Measurements from ENCODE around the gene NGLY1. TPM values are rescaled to one million over a fixed set of nuclear protein-coding genes. Genes with fewer than 3 reads are reported as not detected.

The NGLY1 gene
- total RNA-seq, 1 experiment from 2014 or later, result 29.4 TPM

DNA sequence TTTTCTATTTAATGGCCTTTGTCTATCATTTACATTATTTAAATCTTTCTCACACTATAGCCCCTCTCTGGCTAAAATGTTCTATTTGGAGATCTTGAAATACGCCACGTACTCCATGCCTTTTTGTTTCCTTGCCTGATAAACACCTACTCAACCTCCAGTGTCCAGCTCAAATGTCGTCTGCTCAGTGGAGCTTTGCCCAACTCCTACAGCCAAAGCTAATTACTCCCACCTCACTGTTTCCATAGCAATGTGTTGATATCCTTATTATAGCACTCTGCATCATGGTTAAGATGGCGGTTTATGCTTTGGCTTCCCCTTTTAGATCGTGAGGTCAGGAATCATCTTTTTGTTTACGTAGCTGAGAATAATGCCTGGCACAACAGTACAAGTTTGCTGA is 55.9 kb downstream of the NGLY1 start:
- Histone ChIP-seq H3K9me3 (ENCODE audit: control insufficient read depth in 1 of 2, insufficient read depth in 1 of 2, low read depth in 1 of 2, low read length in 2 of 2) (no peaks in the 10 kb centered on the region), H2AFZ (ENCODE audit: low read depth, low read length, poor library complexity, severe bottlenecking) (no peak overlapping the region), H3K27me3 (ENCODE audit: insufficient read depth, low read length) (no peaks in the 10 kb centered on the region), H3K4me2 (ENCODE audit: low read length) (no peak overlapping the region), H3K4me1 (ENCODE audit: control insufficient read depth in 1 of 2, insufficient read depth in 2 of 2, low read length in 2 of 2) (no peaks in the 10 kb centered on the region; a peak in 1 of 4 replicates), H4K20me1 (ENCODE audit: insufficient read depth) (0 out of 2 replicates have a peak, but pooled peaks cover 9% of the 10 kb centered on the region), H3K79me2 (ENCODE audit: insufficient read depth, low read length) (no peaks in the 10 kb centered on the region), H3K27ac (ENCODE audit: low read depth, low read length) (no peak overlapping the region), H3K4me3 (replicated peaks in 1 of 2; ENCODE audit: low read depth in 1 of 2, low read length in 2 of 2) (no peak overlapping the region), H3K9ac (ENCODE audit: low read length) (no peak overlapping the region), H3K9me2 (ENCODE audit: insufficient read depth) (no peaks in the 10 kb centered on the region), H3K36me3 (ENCODE audit: control insufficient read depth in 1 of 2, insufficient read depth in 2 of 2, low read length in 2 of 2) (peaks cover 3% of the 10 kb centered on the region in 2 experiments; a peak in 1 of 4 replicates)
- CTCF ChIA-PET, result no interaction called here
- no peak for DNase-seq (ENCODE audit: low read depth, low spot score)
- intact Hi-C loops (cut with micrococcal nuclease), result no loop called here
- POLR2A ChIA-PET, result no interaction called here
- no peak for ATAC-seq
- TF ChIP-seq ZFX (IDR thresholded peaks at IDR 0.05) (no peak), EGR1 (IDR thresholded peaks at IDR 0.05; ENCODE audit: low read depth) (no peak), TCF7L2 (IDR thresholded peaks at IDR 0.05; ENCODE audit: borderline replicate concordance, extremely low read depth, insufficient read depth, insufficient read length) (no peak)
- TF ChIP-seq, protein P1, sequence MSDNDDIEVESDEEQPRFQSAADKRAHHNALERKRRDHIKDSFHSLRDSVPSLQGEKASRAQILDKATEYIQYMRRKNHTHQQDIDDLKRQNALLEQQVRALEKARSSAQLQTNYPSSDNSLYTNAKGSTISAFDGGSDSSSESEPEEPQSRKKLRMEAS (IDR thresholded peaks at IDR 0.05), result no peak
- TF ChIP-seq, protein P2, sequence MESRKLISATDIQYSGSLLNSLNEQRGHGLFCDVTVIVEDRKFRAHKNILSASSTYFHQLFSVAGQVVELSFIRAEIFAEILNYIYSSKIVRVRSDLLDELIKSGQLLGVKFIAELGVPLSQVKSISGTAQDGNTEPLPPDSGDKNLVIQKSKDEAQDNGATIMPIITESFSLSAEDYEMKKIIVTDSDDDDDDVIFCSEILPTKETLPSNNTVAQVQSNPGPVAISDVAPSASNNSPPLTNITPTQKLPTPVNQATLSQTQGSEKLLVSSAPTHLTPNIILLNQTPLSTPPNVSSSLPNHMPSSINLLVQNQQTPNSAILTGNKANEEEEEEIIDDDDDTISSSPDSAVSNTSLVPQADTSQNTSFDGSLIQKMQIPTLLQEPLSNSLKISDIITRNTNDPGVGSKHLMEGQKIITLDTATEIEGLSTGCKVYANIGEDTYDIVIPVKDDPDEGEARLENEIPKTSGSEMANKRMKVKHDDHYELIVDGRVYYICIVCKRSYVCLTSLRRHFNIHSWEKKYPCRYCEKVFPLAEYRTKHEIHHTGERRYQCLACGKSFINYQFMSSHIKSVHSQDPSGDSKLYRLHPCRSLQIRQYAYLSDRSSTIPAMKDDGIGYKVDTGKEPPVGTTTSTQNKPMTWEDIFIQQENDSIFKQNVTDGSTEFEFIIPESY (IDR thresholded peaks at IDR 0.05; ENCODE audit: extremely low read depth, insufficient replicate concordance, low read length), result no peak
- RAD21 ChIA-PET (ENCODE audit: low non-redundant PET in 1 of 2, low total read pairs in 2 of 2, uncharacterized antibody in 2 of 2, unreplicated experiment in 2 of 2), result no interaction called here
- no TSS peak for BruUV-seq (replicated peaks)

DNA sequence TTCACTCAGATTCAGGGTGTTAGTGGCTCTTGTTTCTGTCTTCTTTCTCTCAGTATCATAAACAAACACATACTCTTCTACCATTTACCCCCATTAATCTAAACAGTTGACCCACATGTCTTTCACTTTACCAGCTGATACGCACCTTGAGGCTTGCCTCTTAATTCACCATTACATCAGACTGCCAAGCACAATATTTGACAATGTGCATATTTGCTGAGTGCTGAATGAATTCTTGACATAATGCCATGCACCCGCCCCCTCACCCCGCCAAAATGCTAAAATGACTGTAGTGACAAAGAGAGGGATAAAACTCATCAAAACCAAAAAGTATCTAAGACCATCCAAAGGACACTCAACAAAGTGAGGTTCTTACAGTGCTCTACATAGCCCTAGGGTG is 57.4 kb downstream of the NGLY1 start:
- H3K4me3 ChIP-seq (replicated peaks in 1 of 2; ENCODE audit: low read depth in 1 of 2, low read length in 2 of 2), result no peak overlapping the region
- POLR2A ChIA-PET, result no interaction called here
- RAD21 ChIA-PET (ENCODE audit: low non-redundant PET in 1 of 2, low total read pairs in 2 of 2, uncharacterized antibody in 2 of 2, unreplicated experiment in 2 of 2), result no interaction called here
- H2AFZ ChIP-seq (ENCODE audit: low read depth, low read length, poor library complexity, severe bottlenecking), result no peak overlapping the region
- ATAC-seq, result no peak
- H3K4me2 ChIP-seq (ENCODE audit: low read length), result no peak overlapping the region
- intact Hi-C loops (cut with micrococcal nuclease), result no loop called here
- no peaks in the 10 kb centered on the region for H3K79me2 ChIP-seq (ENCODE audit: insufficient read depth, low read length)
- peaks cover 3% of the 10 kb centered on the region in 2 experiments; a peak in 1 of 4 replicates for H3K36me3 ChIP-seq (ENCODE audit: control insufficient read depth in 1 of 2, insufficient read depth in 2 of 2, low read length in 2 of 2)
- no TSS peak for BruUV-seq (replicated peaks)
- CTCF ChIA-PET, result no interaction called here
- no peak for DNase-seq (ENCODE audit: low read depth, low spot score)
- H3K27me3 ChIP-seq (ENCODE audit: insufficient read depth, low read length), result no peaks in the 10 kb centered on the region
- no peak overlapping the region for H3K9ac ChIP-seq (ENCODE audit: low read length)
- no peak overlapping the region for H3K27ac ChIP-seq (ENCODE audit: low read depth, low read length)
- H3K4me1 ChIP-seq (ENCODE audit: control insufficient read depth in 1 of 2, insufficient read depth in 2 of 2, low read length in 2 of 2), result no peaks in the 10 kb centered on the region; a peak in 1 of 4 replicates
- H4K20me1 ChIP-seq (ENCODE audit: insufficient read depth), result 0 out of 2 replicates have a peak, but pooled peaks cover 9% of the 10 kb centered on the region
- no peaks in the 10 kb centered on the region for H3K9me2 ChIP-seq (ENCODE audit: insufficient read depth)
- H3K9me3 ChIP-seq (ENCODE audit: control insufficient read depth in 1 of 2, insufficient read depth in 1 of 2, low read depth in 1 of 2, low read length in 2 of 2), result no peaks in the 10 kb centered on the region
- TF ChIP-seq, protein P3, sequence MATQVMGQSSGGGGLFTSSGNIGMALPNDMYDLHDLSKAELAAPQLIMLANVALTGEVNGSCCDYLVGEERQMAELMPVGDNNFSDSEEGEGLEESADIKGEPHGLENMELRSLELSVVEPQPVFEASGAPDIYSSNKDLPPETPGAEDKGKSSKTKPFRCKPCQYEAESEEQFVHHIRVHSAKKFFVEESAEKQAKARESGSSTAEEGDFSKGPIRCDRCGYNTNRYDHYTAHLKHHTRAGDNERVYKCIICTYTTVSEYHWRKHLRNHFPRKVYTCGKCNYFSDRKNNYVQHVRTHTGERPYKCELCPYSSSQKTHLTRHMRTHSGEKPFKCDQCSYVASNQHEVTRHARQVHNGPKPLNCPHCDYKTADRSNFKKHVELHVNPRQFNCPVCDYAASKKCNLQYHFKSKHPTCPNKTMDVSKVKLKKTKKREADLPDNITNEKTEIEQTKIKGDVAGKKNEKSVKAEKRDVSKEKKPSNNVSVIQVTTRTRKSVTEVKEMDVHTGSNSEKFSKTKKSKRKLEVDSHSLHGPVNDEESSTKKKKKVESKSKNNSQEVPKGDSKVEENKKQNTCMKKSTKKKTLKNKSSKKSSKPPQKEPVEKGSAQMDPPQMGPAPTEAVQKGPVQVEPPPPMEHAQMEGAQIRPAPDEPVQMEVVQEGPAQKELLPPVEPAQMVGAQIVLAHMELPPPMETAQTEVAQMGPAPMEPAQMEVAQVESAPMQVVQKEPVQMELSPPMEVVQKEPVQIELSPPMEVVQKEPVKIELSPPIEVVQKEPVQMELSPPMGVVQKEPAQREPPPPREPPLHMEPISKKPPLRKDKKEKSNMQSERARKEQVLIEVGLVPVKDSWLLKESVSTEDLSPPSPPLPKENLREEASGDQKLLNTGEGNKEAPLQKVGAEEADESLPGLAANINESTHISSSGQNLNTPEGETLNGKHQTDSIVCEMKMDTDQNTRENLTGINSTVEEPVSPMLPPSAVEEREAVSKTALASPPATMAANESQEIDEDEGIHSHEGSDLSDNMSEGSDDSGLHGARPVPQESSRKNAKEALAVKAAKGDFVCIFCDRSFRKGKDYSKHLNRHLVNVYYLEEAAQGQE (IDR thresholded peaks at IDR 0.05; ENCODE audit: low read depth), result no peak
- TF ChIP-seq SP1 (IDR thresholded peaks at IDR 0.05; ENCODE audit: low read depth) (no peak), TCF7L2 (IDR thresholded peaks at IDR 0.05; ENCODE audit: borderline replicate concordance, extremely low read depth, insufficient read depth, insufficient read length) (no peak), POLR2AphosphoS5 (IDR thresholded peaks at IDR 0.05; ENCODE audit: low read depth, low read length) (no peak), FOSL1 (IDR thresholded peaks at IDR 0.05; ENCODE audit: low read depth) (no peak), RAD21 (IDR thresholded peaks at IDR 0.05; ENCODE audit: low read depth) (no peak), EZH2 (IDR thresholded peaks at IDR 0.05) (no peak), EZH2phosphoT487 (IDR thresholded peaks at IDR 0.05; ENCODE audit: borderline replicate concordance) (no peak), CEBPB (IDR thresholded peaks at IDR 0.05; ENCODE audit: low read depth) (no peak), JUND (IDR thresholded peaks at IDR 0.05) (no peak), SRF (IDR thresholded peaks at IDR 0.05; ENCODE audit: low read depth) (no peak), ELF1 (IDR thresholded peaks at IDR 0.05; ENCODE audit: borderline replicate concordance, low read depth) (no peak)
- TF ChIP-seq, protein P1 (IDR thresholded peaks at IDR 0.05), result no peak
